Astrocyte of the cerebellum (primary cell): ENCODE data around the gene MRPL11.
"Not testable (repeated sequence)": the region's sequence is repeated elsewhere in the genome, so short reads cannot be mapped to it uniquely, and the experiment has no call there.

Source experiments
- DNase-seq: peaks from one replicate; pipeline ENCODE4 v3.0.0-alpha.2; 2011; ENCODE audit warnings: low read depth
- H3K4me3 ChIP-seq: 2 replicates; pipeline ENCODE4 v1.5.1; 2011; ENCODE audit warnings: mild to moderate bottlenecking, low read depth, low read length, moderate library complexity
- in situ Hi-C: cut with HindIII; loops from 2 replicates; pipeline ENCODE4 v1.10.0; 2017; ENCODE audit warnings: low sequenced_read_pairs
- TF ChIP-seq, protein P1 (sequence below): IDR thresholded peaks from 2 replicates; pipeline ENCODE4 v1.5.1; 2012; ENCODE audit warnings: low read length, low read depth, moderate library complexity, mild to moderate bottlenecking; ENCODE audit errors: missing control alignments

MRPL11 gene

DNA sequence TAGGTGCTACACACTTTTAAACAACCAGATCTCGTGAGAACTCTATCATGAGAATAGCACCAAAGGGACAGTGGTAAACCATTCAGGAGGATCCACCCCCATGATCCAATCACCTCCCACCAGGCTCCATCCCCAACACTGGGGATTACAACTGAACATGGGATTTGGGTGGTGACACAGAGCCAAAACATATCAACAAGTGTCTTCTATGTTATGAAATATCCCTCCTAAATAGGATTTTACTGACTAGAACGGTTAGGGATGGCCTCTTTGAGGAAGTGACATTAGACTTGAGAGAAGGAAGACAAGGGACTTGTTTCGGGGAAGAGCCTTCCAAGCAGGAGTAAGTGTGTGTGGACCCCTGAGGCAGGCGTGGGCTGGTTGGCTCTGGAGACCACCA lies 11.9 kb upstream of the MRPL11 start:
- in situ Hi-C loops: no loop called here
- no peak overlapping the region for H3K4me3 ChIP-seq
- TF ChIP-seq, protein P1, sequence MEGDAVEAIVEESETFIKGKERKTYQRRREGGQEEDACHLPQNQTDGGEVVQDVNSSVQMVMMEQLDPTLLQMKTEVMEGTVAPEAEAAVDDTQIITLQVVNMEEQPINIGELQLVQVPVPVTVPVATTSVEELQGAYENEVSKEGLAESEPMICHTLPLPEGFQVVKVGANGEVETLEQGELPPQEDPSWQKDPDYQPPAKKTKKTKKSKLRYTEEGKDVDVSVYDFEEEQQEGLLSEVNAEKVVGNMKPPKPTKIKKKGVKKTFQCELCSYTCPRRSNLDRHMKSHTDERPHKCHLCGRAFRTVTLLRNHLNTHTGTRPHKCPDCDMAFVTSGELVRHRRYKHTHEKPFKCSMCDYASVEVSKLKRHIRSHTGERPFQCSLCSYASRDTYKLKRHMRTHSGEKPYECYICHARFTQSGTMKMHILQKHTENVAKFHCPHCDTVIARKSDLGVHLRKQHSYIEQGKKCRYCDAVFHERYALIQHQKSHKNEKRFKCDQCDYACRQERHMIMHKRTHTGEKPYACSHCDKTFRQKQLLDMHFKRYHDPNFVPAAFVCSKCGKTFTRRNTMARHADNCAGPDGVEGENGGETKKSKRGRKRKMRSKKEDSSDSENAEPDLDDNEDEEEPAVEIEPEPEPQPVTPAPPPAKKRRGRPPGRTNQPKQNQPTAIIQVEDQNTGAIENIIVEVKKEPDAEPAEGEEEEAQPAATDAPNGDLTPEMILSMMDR: no peak
- DNase-seq: no peak

DNA sequence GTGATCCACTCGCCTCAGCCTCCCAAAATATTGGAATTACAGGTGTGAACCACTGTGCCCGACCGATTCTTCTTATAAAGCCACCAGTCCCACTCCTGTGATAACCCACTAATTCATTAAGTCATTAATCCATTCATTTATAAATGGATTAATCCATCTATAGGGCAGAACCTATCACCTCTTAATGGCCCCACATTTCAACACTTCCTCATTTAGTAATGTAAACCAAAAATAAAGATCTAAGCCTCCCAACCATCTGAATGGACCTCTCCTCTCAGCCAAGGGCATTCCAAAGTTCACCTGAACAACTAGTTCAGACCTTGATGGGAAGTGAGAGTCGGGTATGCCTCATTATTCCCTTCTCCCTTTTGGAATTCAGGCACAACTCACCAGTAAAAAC lies 9.9 kb upstream of the MRPL11 start:
- no peak for DNase-seq
- in situ Hi-C loops: no loop called here

DNA sequence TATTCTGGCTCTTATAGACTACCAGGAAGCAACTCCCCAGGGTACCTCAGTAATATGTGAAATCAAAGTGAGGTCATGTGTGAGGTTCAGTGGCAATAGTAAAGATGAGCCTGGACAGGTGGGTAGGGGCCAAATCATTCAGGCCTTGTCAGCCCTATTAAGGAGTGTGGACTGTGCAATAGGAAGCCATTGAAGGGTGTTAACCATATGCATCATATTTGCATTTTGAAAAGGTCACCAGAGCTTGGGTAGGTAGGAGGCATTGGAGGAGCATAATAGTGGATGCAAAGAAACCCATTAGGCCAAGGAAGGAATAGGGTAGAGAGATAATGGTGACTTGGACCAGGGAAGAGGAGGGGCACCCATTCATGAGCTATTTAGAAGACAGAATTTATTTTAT lies 8.4 kb upstream of the MRPL11 start:
- TF ChIP-seq, protein P1: no peak
- H3K4me3 ChIP-seq: no peak overlapping the region
- in situ Hi-C loops: no loop called here

More for the DNA sequence above, 9.9 kb upstream of the MRPL11 start:
- no peak overlapping the region for H3K4me3 ChIP-seq
- TF ChIP-seq, protein P1: no peak

DNA sequence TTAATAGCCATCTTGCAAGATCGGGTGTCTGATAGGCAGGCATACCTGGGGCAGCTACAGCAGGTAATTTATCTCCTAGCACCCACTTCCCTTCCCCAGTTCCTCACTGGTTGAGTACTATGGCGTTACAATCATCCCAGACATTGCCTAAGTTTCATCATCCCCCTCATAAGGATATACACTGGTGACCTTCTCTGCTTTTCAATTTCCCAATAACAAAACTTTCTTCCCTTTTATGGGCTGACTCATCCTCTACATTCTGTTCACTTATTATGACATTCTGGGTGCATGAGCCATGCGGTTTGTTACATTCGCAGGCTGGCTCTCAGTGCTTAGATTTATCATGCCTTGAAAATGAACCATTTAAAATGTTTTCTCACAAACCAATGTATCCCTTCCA lies 5.0 kb upstream of the MRPL11 start:
- no peak overlapping the region for H3K4me3 ChIP-seq
- in situ Hi-C loops: no loop called here
- TF ChIP-seq, protein P1: no peak
- no peak for DNase-seq

More for the DNA sequence above, 8.4 kb upstream of the MRPL11 start:
- no peak for DNase-seq

DNA sequence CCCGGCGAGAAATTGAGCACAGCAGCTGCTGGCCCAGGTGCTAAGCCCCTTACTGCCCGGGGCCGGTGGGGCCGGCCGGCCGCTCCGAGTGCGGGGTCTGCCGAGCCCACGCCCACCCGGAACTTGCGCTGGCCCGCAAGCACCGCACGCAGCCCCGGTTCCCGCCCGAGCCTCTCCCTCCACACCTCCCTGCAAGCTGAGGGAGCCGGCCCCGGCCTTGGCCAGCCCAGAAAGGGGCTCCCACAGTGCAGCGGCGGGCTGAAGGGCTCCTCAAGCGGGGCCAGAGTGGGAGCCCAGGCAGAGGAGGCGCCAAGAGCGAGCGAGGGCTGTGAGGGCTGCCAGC lies 2.3 kb upstream of the MRPL11 start:
- in situ Hi-C loops, H3K4me3 ChIP-seq, DNase-seq: not testable (repeated sequence)

DNA sequence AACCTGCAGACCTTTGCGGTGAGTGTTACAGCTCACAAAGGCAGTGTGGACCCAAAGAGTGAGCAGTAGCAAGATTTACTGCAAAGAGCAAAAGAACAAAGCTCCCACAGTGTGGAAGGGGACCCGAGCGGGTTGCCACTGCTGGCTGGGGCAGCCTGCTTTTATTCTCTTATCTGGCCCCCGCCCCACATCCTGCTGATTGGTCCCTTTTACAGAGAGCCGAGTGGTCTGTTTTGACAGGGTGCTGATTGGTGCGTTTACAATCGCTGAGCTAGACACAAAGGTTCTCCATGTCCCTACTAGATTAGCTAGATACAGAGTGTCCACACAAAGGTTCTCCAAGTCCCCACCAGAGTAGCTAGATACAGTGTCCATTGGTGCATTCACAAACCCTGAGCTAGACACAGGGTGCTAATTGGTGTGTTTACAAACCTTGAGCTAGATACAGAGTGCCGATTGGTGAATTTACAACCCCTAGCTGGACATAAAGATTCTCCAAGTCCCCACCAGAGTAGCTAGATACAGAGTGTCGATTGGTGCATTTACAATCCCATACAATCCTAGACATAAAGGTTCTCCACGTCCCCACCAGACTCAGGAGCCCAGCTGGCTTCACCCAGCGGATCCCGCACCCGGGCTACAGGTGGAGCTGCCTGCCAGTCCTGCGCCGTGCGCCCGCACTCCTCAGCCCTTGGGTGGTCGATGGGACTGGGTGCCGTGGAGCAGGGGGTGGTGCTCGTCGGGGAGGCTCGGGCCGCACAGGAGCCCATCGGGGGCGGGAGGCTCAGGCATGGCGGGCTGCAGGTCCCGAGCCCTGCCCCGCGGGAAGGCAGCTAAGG lies 1.7 kb upstream of the MRPL11 start:
- in situ Hi-C loops, DNase-seq, H3K4me3 ChIP-seq: not testable (repeated sequence)

DNA sequence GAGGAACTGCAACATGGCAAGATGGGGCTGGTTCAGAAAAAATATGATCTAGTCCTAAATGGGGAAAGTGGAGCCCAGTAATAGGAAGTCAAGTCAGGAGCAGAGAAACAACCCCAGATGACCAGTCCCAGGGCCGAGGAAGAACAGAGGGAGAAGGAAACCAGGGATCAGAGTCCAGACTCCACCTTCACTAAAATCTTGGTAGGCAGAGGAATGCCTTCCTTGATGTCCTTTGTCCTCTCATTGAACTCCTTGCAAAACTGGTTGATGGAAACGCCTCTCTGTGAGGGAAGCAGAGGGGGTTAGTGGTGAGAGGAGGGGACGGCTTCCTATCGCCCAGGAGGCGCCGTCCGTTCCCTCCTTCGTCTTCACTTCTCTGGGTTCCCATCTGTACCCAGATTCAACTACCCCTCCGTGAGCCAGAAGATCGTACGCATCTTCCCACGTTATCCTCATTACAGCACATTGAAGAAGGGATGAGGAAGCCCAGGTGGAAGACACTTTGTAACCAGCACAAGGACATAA lies 607 bp downstream of the MRPL11 start:
- in situ Hi-C loops: no loop called here
- peak overlapping the region; percentile 86 for H3K4me3 ChIP-seq
- TF ChIP-seq, protein P1: no peak
- DNase-seq: no peak
